Panc1 (cell line): ENCODE results near the gene CDAN1.

ENCODE experiments used
- POLR2AphosphoS5 ChIP-seq: IDR thresholded peaks from 2 replicates; pipeline ENCODE4 v1.6.1; 2012; ENCODE audit warnings: mild to moderate bottlenecking, low read depth, low read length, moderate library complexity
- SIN3A ChIP-seq: IDR thresholded peaks from 2 replicates; pipeline ENCODE4 v1.6.1; 2012; ENCODE audit warnings: low read depth, mild to moderate bottlenecking, low read length, moderate library complexity, borderline replicate concordance; ENCODE audit not compliant: insufficient read depth
- TCF7L2 ChIP-seq: IDR thresholded peaks from 2 replicates; pipeline ENCODE4 v1.6.1; 2011; ENCODE audit warnings: mild to moderate bottlenecking, low read depth, low read length, inconsistent platforms
- TF ChIP-seq, protein P1 (sequence below): fragments of 450-650 bp; IDR thresholded peaks from 2 replicates; pipeline ENCODE4 v1.5.1; 2017; ENCODE audit warnings: mild to moderate bottlenecking
- TF ChIP-seq, protein P2 (sequence below), 2 experiments: IDR thresholded peaks; 2 replicates each; pipeline ENCODE4 v1.6.1; 2011 to 2012; ENCODE audit warnings: low read depth in 2 of 2, control low read depth in 1 of 2, low read length in 1 of 2, mild to moderate bottlenecking in 1 of 2, moderate library complexity in 1 of 2; ENCODE audit not compliant: insufficient read depth in 1 of 2

DNA sequence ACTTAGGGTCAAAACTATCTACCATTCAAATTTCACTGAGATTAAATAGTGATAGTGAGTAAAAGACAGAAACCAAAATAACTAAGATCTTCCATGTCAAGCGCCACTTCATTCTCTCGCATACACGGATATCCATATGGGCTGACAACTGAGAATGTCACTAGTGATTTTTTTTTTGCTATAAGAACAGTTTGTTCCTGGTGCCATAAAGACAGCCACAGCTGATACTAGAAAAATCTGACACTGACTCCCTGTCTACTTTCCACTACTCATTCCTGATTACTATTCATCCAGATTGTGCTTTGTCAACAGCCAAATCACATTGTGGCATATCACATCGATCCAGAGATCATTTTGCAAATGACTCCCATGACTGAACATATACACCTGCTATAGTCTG is 45.8 kb upstream of the CDAN1 start:
- TF ChIP-seq, protein P1, sequence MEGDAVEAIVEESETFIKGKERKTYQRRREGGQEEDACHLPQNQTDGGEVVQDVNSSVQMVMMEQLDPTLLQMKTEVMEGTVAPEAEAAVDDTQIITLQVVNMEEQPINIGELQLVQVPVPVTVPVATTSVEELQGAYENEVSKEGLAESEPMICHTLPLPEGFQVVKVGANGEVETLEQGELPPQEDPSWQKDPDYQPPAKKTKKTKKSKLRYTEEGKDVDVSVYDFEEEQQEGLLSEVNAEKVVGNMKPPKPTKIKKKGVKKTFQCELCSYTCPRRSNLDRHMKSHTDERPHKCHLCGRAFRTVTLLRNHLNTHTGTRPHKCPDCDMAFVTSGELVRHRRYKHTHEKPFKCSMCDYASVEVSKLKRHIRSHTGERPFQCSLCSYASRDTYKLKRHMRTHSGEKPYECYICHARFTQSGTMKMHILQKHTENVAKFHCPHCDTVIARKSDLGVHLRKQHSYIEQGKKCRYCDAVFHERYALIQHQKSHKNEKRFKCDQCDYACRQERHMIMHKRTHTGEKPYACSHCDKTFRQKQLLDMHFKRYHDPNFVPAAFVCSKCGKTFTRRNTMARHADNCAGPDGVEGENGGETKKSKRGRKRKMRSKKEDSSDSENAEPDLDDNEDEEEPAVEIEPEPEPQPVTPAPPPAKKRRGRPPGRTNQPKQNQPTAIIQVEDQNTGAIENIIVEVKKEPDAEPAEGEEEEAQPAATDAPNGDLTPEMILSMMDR: no peak
- TF ChIP-seq SIN3A (no peak), TCF7L2 (no peak), POLR2AphosphoS5 (no peak)
- TF ChIP-seq, protein P2, sequence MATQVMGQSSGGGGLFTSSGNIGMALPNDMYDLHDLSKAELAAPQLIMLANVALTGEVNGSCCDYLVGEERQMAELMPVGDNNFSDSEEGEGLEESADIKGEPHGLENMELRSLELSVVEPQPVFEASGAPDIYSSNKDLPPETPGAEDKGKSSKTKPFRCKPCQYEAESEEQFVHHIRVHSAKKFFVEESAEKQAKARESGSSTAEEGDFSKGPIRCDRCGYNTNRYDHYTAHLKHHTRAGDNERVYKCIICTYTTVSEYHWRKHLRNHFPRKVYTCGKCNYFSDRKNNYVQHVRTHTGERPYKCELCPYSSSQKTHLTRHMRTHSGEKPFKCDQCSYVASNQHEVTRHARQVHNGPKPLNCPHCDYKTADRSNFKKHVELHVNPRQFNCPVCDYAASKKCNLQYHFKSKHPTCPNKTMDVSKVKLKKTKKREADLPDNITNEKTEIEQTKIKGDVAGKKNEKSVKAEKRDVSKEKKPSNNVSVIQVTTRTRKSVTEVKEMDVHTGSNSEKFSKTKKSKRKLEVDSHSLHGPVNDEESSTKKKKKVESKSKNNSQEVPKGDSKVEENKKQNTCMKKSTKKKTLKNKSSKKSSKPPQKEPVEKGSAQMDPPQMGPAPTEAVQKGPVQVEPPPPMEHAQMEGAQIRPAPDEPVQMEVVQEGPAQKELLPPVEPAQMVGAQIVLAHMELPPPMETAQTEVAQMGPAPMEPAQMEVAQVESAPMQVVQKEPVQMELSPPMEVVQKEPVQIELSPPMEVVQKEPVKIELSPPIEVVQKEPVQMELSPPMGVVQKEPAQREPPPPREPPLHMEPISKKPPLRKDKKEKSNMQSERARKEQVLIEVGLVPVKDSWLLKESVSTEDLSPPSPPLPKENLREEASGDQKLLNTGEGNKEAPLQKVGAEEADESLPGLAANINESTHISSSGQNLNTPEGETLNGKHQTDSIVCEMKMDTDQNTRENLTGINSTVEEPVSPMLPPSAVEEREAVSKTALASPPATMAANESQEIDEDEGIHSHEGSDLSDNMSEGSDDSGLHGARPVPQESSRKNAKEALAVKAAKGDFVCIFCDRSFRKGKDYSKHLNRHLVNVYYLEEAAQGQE (IDR thresholded peaks at IDR 0.05; ENCODE audit: insufficient read depth in 1 of 2, low read depth in 2 of 2, low read length in 1 of 2): no peak
